ENCODE results near the gene OTULINL.
A peak's percentile ranks its signal among the peaks of the same experiment; 100 is the strongest.

Gene OTULINL

GRCh38 chr5:14577079-14577725 is 4.4 kb upstream of the OTULINL start:
- DNase-seq (ENCODE audit: low spot score), result no peak

- DNase-seq (ENCODE audit: low spot score), result peak; percentile 19
Measured at GRCh38 chr5:14577971-14578370, 3.6 kb upstream of the OTULINL start.

GRCh38 chr5:14579246-14579645 is 2.3 kb upstream of the OTULINL start:
- no peak for DNase-seq (ENCODE audit: low spot score)

- no peak for DNase-seq (ENCODE audit: low spot score)
Measured at GRCh38 chr5:14579731-14580397, 1.7 kb upstream of the OTULINL start.

- no peak for DNase-seq (ENCODE audit: low spot score)
Measured at GRCh38 chr5:14580398-14581034, 1.1 kb upstream of the OTULINL start.

DNA sequence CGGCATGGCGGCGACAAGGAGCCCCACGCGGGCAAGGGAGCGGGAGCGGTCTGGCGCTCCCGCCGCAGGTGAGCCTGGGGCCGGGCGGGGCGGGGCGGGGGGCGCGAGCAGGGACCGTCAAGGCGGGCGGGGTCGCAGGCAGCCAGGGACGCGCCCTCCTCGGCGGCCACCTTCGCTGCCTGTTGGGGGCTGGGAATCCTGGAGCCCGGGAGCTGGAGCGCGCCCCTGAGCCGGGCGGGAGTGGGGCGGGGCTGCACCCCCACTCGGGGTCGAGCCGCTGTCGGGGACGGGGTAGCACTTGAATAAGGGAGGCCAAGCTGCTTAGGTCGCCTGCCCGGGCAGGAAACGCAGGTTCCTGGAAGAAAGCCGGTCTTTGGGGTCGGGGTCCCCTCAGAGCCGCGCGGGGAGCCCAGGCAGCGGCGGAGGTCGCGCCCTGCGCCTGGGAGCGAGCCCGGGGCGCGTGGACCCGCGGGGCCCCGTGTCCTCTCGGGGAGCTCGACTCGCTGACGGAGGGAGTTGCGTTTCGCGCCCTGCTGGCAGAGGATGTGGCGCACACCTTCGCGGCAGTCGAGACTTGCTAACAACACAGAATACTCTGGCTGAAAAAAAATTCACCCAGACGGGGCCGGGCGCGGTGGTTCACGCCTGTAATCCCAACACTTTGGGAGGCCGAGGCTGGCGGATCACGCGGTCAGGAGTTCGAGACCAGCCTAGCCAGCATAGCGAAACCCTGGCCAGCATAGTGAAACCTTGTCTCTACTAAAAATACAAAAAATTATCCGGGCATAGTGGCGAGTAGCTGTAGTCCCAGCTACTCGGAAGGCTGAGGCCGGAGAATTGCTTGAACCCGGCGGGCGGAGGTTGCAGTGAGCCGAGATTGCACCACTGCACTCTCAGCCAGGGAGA is 552 bp downstream of the OTULINL start:
- peak; percentile 70 for DNase-seq (ENCODE audit: low spot score)

GRCh38 chr5:14582797-14583137 is 1.2 kb downstream of the OTULINL start:
- DNase-seq (ENCODE audit: low spot score), result no peak

DNA sequence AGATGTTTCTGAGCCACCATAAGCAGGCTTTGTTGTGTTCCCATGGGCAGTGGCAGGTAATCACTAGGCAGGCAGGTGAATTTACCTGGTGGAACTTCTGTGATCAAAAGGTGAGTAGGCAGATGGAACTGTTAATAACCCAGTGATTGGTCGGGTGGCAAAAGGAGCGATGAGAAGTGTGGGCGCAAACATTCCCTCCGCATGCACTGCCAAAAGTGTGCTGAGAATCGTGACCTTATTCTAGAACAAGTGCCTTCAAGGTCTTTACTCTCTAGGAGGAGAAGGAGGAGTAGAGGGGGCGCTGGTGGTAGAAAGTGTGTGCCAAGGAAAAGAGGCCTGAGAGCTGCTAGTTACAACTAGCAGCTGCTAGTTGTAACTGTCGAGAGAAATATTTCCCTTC is 3.3 kb downstream of the OTULINL start:
- DNase-seq (ENCODE audit: low spot score), result no peak

GRCh38 chr5:14587150-14587549 is 5.6 kb downstream of the OTULINL start:
- no peak for DNase-seq (ENCODE audit: low spot score)

DNA sequence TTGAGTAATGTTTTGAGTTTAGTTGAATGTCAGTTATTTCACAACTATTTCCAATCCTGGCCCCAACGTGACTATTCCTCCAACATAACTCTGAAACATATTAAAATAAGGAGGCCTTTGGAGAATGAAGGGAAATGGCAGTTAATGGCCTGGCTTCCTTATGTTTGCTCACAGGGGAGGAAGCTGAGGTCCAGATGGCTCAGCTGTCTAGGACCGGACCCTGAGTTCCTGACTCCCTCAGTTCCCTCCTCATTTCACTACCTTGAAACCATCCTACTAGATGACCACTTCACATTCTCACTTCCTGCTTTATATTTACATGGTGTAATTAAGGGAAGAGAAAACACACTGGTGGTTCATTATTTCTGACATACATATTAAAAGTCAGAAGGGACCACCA is 6.6 kb downstream of the OTULINL start:
- no peak for DNase-seq (ENCODE audit: low spot score)

- no peak for DNase-seq (ENCODE audit: low spot score)
Measured at GRCh38 chr5:14588758-14589543, 7.4 kb downstream of the OTULINL start.

GRCh38 chr5:14590949-14591348 is 9.4 kb downstream of the OTULINL start:
- no peak for DNase-seq (ENCODE audit: low spot score)

DNA sequence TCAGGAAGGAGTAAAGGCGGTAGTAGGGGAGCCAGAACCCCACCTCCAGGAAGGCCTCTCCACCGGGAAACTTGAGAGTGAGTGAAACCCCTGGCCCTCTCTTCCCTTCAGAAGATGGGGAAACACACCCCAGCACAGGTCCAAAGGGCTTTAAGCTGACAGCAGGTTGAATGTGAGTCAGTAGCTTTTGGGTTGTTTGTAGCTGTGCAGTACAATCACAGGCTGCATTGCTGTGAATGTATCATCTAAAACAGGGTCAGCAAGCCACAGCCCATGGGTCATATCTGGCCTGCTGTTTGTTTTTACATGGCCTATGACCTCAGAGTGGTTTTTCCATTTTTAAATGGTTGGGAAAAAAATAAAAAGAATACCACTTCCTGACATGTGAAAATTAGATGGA is 10.0 kb downstream of the OTULINL start:
- no peak for DNase-seq (ENCODE audit: low spot score)

DNA sequence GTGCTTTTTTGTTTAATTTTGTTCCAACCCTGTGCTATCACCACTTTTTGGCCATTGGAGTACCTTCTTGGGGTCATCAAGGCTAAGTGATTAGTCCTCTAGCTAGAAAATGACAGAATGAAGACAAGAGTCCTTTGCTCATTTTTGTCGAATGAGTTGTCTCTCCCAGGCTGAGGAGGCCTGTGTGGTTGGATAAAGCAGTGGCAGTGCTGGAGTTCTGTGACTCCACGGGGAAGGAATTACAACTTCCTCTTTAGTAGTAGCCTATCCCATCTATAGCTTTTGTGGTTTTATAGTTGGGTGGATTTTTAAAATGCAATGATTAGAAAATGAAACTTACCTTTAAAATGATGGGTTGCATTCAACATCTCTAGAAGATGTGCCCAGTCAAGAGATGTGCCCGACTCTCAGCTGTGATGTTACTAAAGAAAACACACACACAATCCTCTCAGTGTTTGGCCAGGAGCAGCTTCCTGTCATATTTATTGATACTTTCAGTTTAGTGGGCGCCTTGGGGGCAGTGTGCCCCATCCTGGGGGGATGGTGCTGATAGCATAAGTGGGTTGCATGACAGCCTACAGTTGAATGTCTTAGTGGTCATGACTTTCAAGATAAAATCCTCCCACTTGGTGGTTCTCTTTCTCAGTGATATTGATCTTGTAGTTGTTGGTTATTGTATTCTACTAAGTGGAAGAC is 11.9 kb downstream of the OTULINL start:
- no peak for DNase-seq (ENCODE audit: low spot score)

GRCh38 chr5:14594378-14595074 is 12.9 kb downstream of the OTULINL start:
- no peak for DNase-seq (ENCODE audit: low spot score)

GRCh38 chr5:14595189-14595588 is 13.6 kb downstream of the OTULINL start:
- DNase-seq (ENCODE audit: low spot score), result no peak

- DNase-seq (ENCODE audit: low spot score), result no peak
Measured at GRCh38 chr5:14595891-14596290, 14.3 kb downstream of the OTULINL start.

DNA sequence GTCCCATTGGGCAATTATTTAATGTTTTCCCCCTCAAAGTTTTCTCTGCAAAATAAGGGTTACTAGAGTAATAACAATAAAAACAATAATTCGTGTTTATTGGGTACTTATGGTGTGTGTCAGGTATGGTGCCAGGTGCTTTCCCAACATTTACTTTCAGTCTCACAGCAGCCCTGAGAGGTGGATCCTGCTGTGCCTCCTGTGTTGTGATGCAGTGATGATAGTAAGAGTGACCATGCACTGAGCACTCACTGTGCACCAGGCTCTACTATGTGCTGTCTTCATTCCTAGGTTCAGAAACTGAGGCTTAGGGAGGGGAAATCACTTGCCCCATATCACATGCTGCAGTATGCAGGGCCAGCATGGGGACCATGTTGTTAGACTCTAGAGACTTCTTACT is 15.5 kb downstream of the OTULINL start:
- no peak for DNase-seq (ENCODE audit: low spot score)

- DNase-seq (ENCODE audit: low spot score), result no peak
Measured at GRCh38 chr5:14598225-14598624, 16.6 kb downstream of the OTULINL start.

DNA sequence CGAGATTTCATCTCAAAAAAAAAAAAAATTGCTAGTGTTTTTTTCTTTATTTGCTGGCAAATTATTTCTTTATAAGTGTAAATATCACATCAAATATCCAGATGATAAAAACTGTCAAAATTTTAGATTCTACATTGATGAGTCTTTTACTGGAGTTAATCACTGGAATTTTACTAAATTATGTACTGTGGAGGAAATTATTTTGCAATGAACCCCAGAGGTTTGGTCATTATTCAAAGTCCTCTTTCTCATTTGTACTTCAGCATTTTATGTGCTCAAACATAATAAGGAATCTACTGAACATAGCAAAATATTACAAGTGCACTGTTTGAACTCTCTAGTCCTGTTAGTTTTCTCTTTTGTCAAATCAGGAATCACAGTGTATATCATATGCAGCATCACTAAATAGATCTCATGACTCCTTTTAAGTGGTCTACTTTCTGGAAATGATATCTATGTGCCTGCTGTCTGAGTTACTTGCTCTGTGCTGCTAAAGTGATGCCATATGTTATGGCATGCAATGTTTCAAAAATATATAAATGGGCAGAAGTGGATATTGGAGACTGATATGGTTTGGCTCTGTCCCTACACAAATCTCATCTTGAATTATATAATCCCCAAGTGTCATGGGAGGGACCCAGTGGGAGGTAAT is 18.0 kb downstream of the OTULINL start:
- DNase-seq (ENCODE audit: low spot score), result no peak
